Measurements from ENCODE around the gene NR2F1.

Gene NR2F1

DNA sequence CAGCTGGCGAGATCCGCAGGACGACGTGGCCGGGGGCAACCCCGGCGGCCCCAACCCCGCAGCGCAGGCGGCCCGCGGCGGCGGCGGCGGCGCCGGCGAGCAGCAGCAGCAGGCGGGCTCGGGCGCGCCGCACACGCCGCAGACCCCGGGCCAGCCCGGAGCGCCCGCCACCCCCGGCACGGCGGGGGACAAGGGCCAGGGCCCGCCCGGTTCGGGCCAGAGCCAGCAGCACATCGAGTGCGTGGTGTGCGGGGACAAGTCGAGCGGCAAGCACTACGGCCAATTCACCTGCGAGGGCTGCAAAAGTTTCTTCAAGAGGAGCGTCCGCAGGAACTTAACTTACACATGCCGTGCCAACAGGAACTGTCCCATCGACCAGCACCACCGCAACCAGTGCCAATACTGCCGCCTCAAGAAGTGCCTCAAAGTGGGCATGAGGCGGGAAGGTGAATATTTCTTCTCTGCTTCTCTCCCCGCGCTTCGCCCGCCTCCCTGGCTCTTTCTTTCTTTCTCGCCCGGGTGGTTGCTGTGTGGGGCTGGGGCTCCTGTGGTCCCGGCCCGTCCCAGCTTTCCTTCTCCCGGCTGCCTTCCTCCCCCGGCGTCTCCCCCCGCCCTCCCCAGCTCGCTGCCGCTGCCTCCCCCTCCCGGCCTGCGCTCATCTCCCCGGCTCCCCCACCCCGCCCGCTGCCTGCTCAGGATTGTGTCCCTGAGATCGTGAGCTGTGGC, 2.2 kb downstream of the NR2F1 start:
- peak overlapping the region; percentile 55 for H3K4me3 ChIP-seq (ENCODE audit: low read depth, low read length)
- DNase-seq (ENCODE audit: low read depth), result peak; percentile 67
- TF ChIP-seq POLR2A (IDR thresholded peaks at IDR 0.05; ENCODE audit: extremely low read depth, insufficient read length) (no peak), MYC (IDR thresholded peaks at IDR 0.05; ENCODE audit: low read depth, low read length) (no peak)
- TF ChIP-seq, protein P1, sequence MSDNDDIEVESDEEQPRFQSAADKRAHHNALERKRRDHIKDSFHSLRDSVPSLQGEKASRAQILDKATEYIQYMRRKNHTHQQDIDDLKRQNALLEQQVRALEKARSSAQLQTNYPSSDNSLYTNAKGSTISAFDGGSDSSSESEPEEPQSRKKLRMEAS (IDR thresholded peaks at IDR 0.05; ENCODE audit: low read depth, low read length), result no peak; the same call in 1 of the 2 replicates
- TF ChIP-seq, protein P2, sequence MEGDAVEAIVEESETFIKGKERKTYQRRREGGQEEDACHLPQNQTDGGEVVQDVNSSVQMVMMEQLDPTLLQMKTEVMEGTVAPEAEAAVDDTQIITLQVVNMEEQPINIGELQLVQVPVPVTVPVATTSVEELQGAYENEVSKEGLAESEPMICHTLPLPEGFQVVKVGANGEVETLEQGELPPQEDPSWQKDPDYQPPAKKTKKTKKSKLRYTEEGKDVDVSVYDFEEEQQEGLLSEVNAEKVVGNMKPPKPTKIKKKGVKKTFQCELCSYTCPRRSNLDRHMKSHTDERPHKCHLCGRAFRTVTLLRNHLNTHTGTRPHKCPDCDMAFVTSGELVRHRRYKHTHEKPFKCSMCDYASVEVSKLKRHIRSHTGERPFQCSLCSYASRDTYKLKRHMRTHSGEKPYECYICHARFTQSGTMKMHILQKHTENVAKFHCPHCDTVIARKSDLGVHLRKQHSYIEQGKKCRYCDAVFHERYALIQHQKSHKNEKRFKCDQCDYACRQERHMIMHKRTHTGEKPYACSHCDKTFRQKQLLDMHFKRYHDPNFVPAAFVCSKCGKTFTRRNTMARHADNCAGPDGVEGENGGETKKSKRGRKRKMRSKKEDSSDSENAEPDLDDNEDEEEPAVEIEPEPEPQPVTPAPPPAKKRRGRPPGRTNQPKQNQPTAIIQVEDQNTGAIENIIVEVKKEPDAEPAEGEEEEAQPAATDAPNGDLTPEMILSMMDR (IDR thresholded peaks at IDR 0.05; ENCODE audit: low read depth, low read length), result no peak

DNA sequence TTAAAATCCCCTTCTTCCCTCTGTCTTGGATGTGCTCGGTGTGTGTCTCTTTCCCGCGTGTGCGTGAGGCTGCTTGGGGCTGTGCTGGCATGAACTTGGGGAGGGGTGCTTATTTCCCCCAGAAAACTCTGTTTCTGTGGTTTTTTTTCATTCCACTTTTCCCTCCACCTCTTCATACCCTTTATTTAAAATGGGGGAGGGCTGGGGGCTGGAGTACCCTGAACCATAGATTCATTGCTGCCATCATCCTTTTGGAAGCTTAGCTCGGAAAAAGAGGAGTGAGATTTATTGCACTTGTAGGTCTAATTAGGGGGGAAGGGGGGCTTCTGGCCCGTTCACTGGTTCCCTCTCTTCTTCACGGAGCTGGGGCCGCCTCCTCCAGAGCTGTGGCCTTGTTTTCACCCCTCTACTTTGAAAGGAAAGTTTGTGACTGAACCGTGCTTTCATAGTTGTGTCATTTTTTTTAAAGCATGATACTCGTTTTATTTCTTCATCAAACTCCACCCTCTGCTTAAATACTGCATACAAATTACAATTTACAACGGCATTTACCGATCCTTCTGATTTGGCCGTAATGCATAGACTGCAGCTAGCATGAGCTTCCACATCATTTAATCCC, 2.9 kb downstream of the NR2F1 start:
- no peak for TF ChIP-seq POLR2A (IDR thresholded peaks at IDR 0.05; ENCODE audit: extremely low read depth, insufficient read length)
- TF ChIP-seq MYC (IDR thresholded peaks at IDR 0.05; ENCODE audit: low read depth, low read length), result no peak
- TF ChIP-seq, protein P1 (IDR thresholded peaks at IDR 0.05; ENCODE audit: low read depth, low read length), result no peak
- TF ChIP-seq, protein P2 (IDR thresholded peaks at IDR 0.05; ENCODE audit: low read depth, low read length), result no peak
- DNase-seq (ENCODE audit: low read depth), result no peak
- peak overlapping the region; percentile 2 for H3K4me3 ChIP-seq (ENCODE audit: low read depth, low read length)

DNA sequence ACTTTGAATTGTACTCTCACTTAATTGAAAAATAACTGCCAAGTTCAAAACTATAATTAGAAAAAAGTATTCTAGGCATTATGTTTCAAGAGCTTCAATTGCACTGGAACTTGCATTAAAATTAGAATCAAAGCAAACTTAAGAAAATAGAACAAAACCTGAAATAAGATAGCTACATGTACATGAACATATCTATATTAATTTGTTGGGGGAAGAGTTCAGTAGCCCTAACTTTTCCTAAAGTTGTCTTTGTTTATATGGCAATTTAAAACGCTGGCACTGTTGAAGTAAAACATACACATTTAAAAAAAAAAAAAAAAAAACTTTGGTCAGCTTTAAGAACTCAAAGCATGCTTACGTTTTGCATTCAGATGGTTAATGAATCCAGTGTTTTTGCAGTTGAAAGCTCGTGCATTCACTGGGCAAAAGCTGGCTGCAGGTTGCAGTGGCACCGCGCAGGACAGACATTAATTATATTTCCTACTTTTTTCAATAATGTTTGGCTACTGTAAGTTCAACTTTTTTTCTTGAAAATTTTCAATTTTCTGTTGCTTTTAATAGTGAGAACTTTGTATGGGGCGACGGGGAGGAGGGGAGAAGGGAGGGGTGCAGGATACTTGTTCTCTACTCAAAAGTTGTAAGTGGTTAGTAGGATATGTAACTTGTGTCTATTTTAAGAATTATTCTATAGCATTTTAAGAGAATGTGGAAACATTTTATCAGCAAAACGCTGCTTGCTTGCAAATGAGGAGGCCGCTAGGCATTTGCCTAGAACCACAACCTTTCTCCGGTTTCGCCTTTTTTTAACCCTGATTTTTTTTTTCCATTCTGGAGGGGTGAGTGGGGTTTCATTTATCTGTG, 3.9 kb downstream of the NR2F1 start:
- TF ChIP-seq, protein P2 (IDR thresholded peaks at IDR 0.05; ENCODE audit: low read depth, low read length), result no peak
- TF ChIP-seq MYC (IDR thresholded peaks at IDR 0.05; ENCODE audit: low read depth, low read length) (no peak), POLR2A (IDR thresholded peaks at IDR 0.05; ENCODE audit: extremely low read depth, insufficient read length) (no peak)
- TF ChIP-seq, protein P1 (IDR thresholded peaks at IDR 0.05; ENCODE audit: low read depth, low read length), result no peak
- no peak for DNase-seq (ENCODE audit: low read depth)
- H3K4me3 ChIP-seq (ENCODE audit: low read depth, low read length), result no peak overlapping the region

DNA sequence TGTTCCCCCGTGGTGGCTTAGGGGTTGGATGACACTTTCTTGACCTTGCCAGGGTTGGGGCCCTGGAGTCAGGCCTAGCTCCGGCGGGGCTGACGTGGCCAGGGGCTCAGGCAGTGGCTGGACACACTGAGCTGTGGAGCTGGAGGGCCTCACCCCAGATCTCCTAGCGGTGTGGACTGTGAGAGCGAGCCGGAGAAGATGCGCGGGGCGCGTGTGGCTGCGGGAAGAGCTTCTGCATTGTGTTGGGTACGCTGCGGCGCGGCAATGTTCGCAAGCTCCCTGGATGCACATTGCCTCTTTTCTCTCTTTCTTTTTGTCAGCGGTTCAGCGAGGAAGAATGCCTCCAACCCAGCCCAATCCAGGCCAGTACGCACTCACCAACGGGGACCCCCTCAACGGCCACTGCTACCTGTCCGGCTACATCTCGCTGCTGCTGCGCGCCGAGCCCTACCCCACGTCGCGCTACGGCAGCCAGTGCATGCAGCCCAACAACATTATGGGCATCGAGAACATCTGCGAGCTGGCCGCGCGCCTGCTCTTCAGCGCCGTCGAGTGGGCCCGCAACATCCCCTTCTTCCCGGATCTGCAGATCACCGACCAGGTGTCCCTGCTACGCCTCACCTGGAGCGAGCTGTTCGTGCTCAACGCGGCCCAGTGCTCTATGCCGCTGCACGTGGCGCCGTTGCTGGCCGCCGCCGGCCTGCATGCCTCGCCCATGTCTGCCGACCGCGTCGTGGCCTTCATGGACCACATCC, 4.8 kb downstream of the NR2F1 start:
- no peak for DNase-seq (ENCODE audit: low read depth)
- no peak overlapping the region for H3K4me3 ChIP-seq (ENCODE audit: low read depth, low read length)
- no peak for TF ChIP-seq MYC (IDR thresholded peaks at IDR 0.05; ENCODE audit: low read depth, low read length)
- TF ChIP-seq, protein P1 (IDR thresholded peaks at IDR 0.05; ENCODE audit: low read depth, low read length), result no peak
- TF ChIP-seq, protein P2 (IDR thresholded peaks at IDR 0.05; ENCODE audit: low read depth, low read length), result no peak
- no peak for TF ChIP-seq POLR2A (IDR thresholded peaks at IDR 0.05; ENCODE audit: extremely low read depth, insufficient read length)

Measured in NB4 (cell line).